Measurements from ENCODE around the gene TPCN2. TPM values are rescaled to one million over a fixed set of nuclear protein-coding genes. Genes with fewer than 3 reads are reported as not detected.
A peak's percentile ranks its signal among the peaks of the same experiment; 100 is the strongest.

The TPCN2 gene
- total RNA-seq, 3 donors from 2014 or later (not counting 1 experiment from before 2014, with no cell fraction given) = 14.9 to 18.3 (median 18.2) TPM

DNA sequence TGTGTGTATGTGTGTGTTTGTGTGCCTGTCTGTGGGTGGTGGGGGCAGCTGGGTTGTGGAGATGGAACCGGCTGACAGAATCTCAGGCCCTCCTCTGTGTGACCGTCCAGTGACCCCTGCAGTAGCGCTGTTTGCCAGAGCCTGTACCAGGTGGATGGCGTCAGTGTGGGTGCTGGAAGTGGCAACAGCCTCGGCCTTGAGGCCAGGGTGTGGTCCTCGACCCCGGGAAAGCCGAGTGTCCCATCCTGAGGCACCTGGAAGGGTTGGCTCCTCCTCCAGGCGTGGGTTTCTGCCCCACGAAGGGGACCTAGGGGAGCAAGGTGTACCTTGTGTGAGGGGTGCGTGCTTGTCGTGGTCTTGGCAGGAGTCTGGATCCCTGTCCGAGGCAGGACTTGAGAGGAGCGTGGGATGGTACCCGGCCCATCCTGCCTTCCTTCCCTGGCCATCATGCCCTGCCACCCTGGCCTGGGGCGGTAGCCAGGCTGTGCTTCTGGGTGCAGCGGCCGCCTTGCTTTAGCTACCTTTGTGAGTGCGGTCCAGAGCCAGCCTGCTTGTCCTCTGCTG lies 16.5 kb downstream of the TPCN2 start:
- no peak for DNase-seq
- Mint-ChIP-seq H3K27ac (peak overlapping the region in 1 of 2 donors; percentile 24), H3K4me3 (no peak overlapping the region), H3K27me3 (ENCODE audit: low read depth in 2 of 2) (no peaks in the 10 kb centered on the region), H3K9me3 (no peaks in the 10 kb centered on the region), H3K4me1 (peaks cover 0 to 18% of the 10 kb centered on the region in 2 donors), H3K36me3 (no peaks in the 10 kb centered on the region)
- H3K27me3 ChIP-seq (ENCODE audit: control insufficient read depth, insufficient read depth, low read length) = no peaks in the 10 kb centered on the region
- no peaks in the 10 kb centered on the region for H3K9me3 ChIP-seq (ENCODE audit: control insufficient read depth, insufficient read depth, low read length)
- H3K36me3 ChIP-seq (ENCODE audit: control insufficient read depth, insufficient read depth, low read length) = peaks cover 7% of the 10 kb centered on the region
- H3K4me3 ChIP-seq (ENCODE audit: low read length) = no peak overlapping the region
- H3K4me1 ChIP-seq (ENCODE audit: control insufficient read depth, insufficient read depth, low read length) = peaks cover 31% of the 10 kb centered on the region
- H3K27ac ChIP-seq (ENCODE audit: low read length) = no peak overlapping the region
- 89% methylated on average over 19 of the region's 19 CpGs for WGBS (ENCODE audit: insufficient coverage)
- no peak for TF ChIP-seq CTCF (IDR thresholded peaks at IDR 0.05)
- intact Hi-C loops (cut with micrococcal nuclease) = no loop called here
- ATAC-seq = no peak

DNA sequence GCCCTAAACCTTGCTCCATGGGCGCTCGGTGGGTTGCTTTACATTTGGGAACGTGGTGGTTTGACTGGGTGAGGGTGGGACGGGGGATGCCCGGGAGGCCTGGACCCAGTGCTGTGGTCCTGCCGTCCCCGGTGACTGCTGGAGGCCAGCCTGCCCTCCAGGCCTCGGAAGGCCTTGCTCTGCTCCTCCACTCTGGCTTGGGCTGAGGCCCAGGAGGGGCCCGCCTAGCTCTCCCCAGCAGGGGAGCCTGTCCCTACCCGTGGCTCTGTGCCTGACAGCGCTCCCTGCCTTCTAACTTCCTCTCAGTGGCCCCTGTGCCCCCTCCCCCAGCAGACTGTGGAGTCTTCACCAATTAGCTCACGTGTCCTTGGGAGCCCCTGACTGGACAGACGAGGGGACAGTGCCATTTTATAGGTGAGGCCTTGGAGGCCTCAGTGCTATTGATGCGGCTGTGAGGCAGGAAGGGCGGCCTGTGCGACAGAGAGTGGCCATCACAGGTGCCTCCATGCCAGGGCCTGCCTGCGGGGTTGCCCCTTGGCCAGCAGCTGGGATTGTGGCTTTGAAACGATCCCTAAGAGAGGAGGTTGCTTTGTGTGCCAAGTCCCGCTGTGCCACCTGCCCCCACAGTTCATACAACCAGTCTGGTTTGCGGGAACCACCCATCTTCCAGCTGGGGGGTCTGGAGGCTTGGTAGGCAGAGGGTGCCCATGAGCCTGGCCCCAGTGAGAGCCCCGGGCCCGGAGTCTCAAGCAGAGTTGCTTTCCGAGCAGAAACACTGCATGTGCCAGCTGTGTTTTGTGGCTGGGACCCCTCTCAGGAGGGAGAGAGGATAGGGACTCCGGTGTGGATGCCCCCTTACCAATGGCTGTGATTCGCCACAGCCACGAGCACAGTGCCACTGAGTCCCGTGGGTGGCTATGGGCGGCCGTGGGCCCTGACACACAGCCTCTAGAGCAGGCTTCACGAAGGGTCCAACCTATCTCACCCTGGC lies 17.7 kb downstream of the TPCN2 start:
- DNase-seq (no peak), ATAC-seq (no peak)
- Histone ChIP-seq H3K27me3 (ENCODE audit: control insufficient read depth, insufficient read depth, low read length) (no peaks in the 10 kb centered on the region), H3K27ac (ENCODE audit: low read length) (no peak overlapping the region), H3K36me3 (ENCODE audit: control insufficient read depth, insufficient read depth, low read length) (peaks cover 7% of the 10 kb centered on the region), H3K4me1 (ENCODE audit: control insufficient read depth, insufficient read depth, low read length) (peaks cover 31% of the 10 kb centered on the region), H3K9me3 (ENCODE audit: control insufficient read depth, insufficient read depth, low read length) (no peaks in the 10 kb centered on the region), H3K4me3 (ENCODE audit: low read length) (no peak overlapping the region)
- Mint-ChIP-seq H3K4me1 (peaks cover 0 to 7% of the 10 kb centered on the region in 2 donors), H3K9me3 (no peaks in the 10 kb centered on the region), H3K27ac (peak overlapping the region in 1 of 2 donors; percentile 24), H3K4me3 (no peak overlapping the region), H3K36me3 (no peaks in the 10 kb centered on the region), H3K27me3 (ENCODE audit: low read depth in 2 of 2) (no peaks in the 10 kb centered on the region)
- WGBS (ENCODE audit: insufficient coverage) = 93% methylated on average over 30 of the region's 30 CpGs
- no peak for TF ChIP-seq CTCF (IDR thresholded peaks at IDR 0.05)
- intact Hi-C loops (cut with micrococcal nuclease) = no loop called here

- Mint-ChIP-seq H3K27ac (no peak overlapping the region), H3K4me3 (no peak overlapping the region)
Observed at GRCh38 chr11:69067200-69067599, 18.5 kb downstream of the TPCN2 start.

More at GRCh38 chr11:69067200-69067599, 18.5 kb downstream of the TPCN2 start:
- DNase-seq (no peak), ATAC-seq (no peak)
- Histone ChIP-seq H3K27me3 (ENCODE audit: control insufficient read depth, insufficient read depth, low read length) (no peaks in the 10 kb centered on the region), H3K4me1 (ENCODE audit: control insufficient read depth, insufficient read depth, low read length) (peaks cover 31% of the 10 kb centered on the region), H3K36me3 (ENCODE audit: control insufficient read depth, insufficient read depth, low read length) (peaks cover 10% of the 10 kb centered on the region), H3K27ac (ENCODE audit: low read length) (no peak overlapping the region), H3K4me3 (ENCODE audit: low read length) (no peak overlapping the region), H3K9me3 (ENCODE audit: control insufficient read depth, insufficient read depth, low read length) (no peaks in the 10 kb centered on the region)
- TF ChIP-seq CTCF (IDR thresholded peaks at IDR 0.05) = no peak
- intact Hi-C loops (cut with micrococcal nuclease) = no loop called here
- Mint-ChIP-seq H3K36me3 (no peaks in the 10 kb centered on the region), H3K9me3 (no peaks in the 10 kb centered on the region), H3K4me1 (peaks cover 0 to 2% of the 10 kb centered on the region in 2 donors), H3K27me3 (ENCODE audit: low read depth in 2 of 2) (no peaks in the 10 kb centered on the region)
- WGBS (ENCODE audit: insufficient coverage) = 95% methylated on average over 13 of the region's 13 CpGs

Measured in natural killer cell (primary cell).